Rectal smooth muscle tissue (tissue), 1 donor: ENCODE results near the gene IGSF3.

Experiments
- H3K27ac ChIP-seq: one replicate; pipeline ENCODE4 v1.7.0; 2013; ENCODE audit warnings: low read depth, low read length, inconsistent platforms
- H3K27me3 ChIP-seq: one replicate; pipeline ENCODE4 v1.7.0; 2013; ENCODE audit warnings: low read length; ENCODE audit not compliant: control insufficient read depth, insufficient read depth
- H3K36me3 ChIP-seq: one replicate; pipeline ENCODE4 v1.7.0; 2013; ENCODE audit warnings: low read length; ENCODE audit not compliant: control insufficient read depth, insufficient read depth
- H3K4me1 ChIP-seq: one replicate; pipeline ENCODE4 v1.7.0; 2013; ENCODE audit warnings: low read length; ENCODE audit not compliant: control insufficient read depth, insufficient read depth
- H3K4me3 ChIP-seq: one replicate; pipeline ENCODE4 v1.7.0; 2013; ENCODE audit warnings: low read length
- H3K9ac ChIP-seq: one replicate; pipeline ENCODE4 v1.7.0; 2013; ENCODE audit warnings: low read length

IGSF3 gene

GRCh38 chr1:116534014-116534739, 133.4 kb downstream of the IGSF3 start:
- Histone ChIP-seq H3K36me3 (peaks cover 5% of the 10 kb centered on the region), H3K27me3 (no peaks in the 10 kb centered on the region), H3K9ac (no peak overlapping the region), H3K27ac (no peak overlapping the region), H3K4me1 (no peaks in the 10 kb centered on the region), H3K4me3 (no peak overlapping the region)

GRCh38 chr1:116533429-116533820, 134.1 kb downstream of the IGSF3 start:
- peaks cover 5% of the 10 kb centered on the region for H3K36me3 ChIP-seq
- H3K4me3 ChIP-seq, result no peak overlapping the region
- no peak overlapping the region for H3K9ac ChIP-seq
- no peak overlapping the region for H3K27ac ChIP-seq
- no peaks in the 10 kb centered on the region for H3K27me3 ChIP-seq
- H3K4me1 ChIP-seq, result no peaks in the 10 kb centered on the region

GRCh38 chr1:116532671-116533428, 134.7 kb downstream of the IGSF3 start:
- Histone ChIP-seq H3K36me3 (peaks cover 5% of the 10 kb centered on the region), H3K9ac (no peak overlapping the region), H3K4me3 (no peak overlapping the region), H3K27me3 (no peaks in the 10 kb centered on the region), H3K27ac (no peak overlapping the region), H3K4me1 (no peaks in the 10 kb centered on the region)

GRCh38 chr1:116531917-116532316, 135.6 kb downstream of the IGSF3 start:
- Histone ChIP-seq H3K27ac (no peak overlapping the region), H3K9ac (no peak overlapping the region), H3K36me3 (peaks cover 5% of the 10 kb centered on the region), H3K4me3 (no peak overlapping the region), H3K4me1 (no peaks in the 10 kb centered on the region), H3K27me3 (no peaks in the 10 kb centered on the region)

- Histone ChIP-seq H3K27me3 (no peaks in the 10 kb centered on the region), H3K36me3 (peaks cover 2% of the 10 kb centered on the region), H3K27ac (no peak overlapping the region), H3K4me1 (no peaks in the 10 kb centered on the region), H3K4me3 (no peak overlapping the region), H3K9ac (no peak overlapping the region)
Observed at GRCh38 chr1:116529681-116530080, 137.9 kb downstream of the IGSF3 start.

GRCh38 chr1:116529199-116529631, 138.3 kb downstream of the IGSF3 start:
- Histone ChIP-seq H3K36me3 (peaks cover 2% of the 10 kb centered on the region), H3K27ac (no peak overlapping the region), H3K9ac (no peak overlapping the region), H3K4me1 (no peaks in the 10 kb centered on the region), H3K4me3 (no peak overlapping the region), H3K27me3 (no peaks in the 10 kb centered on the region)

- H3K4me3 ChIP-seq, result no peak overlapping the region
- no peak overlapping the region for H3K9ac ChIP-seq
- no peaks in the 10 kb centered on the region for H3K4me1 ChIP-seq
- H3K27ac ChIP-seq, result no peak overlapping the region
- no peaks in the 10 kb centered on the region for H3K27me3 ChIP-seq
- peaks cover 2% of the 10 kb centered on the region for H3K36me3 ChIP-seq
Observed at GRCh38 chr1:116528329-116529083, 139.0 kb downstream of the IGSF3 start.

- Histone ChIP-seq H3K4me3 (no peak overlapping the region), H3K27ac (no peak overlapping the region), H3K4me1 (no peaks in the 10 kb centered on the region), H3K36me3 (no peaks in the 10 kb centered on the region), H3K27me3 (no peaks in the 10 kb centered on the region), H3K9ac (no peak overlapping the region)
Observed at GRCh38 chr1:116525440-116525839, 142.1 kb downstream of the IGSF3 start.
